ENCODE results near the gene BCAS1.
A peak's percentile ranks its signal among the peaks of the same experiment; 100 is the strongest.

The BCAS1 gene

DNA sequence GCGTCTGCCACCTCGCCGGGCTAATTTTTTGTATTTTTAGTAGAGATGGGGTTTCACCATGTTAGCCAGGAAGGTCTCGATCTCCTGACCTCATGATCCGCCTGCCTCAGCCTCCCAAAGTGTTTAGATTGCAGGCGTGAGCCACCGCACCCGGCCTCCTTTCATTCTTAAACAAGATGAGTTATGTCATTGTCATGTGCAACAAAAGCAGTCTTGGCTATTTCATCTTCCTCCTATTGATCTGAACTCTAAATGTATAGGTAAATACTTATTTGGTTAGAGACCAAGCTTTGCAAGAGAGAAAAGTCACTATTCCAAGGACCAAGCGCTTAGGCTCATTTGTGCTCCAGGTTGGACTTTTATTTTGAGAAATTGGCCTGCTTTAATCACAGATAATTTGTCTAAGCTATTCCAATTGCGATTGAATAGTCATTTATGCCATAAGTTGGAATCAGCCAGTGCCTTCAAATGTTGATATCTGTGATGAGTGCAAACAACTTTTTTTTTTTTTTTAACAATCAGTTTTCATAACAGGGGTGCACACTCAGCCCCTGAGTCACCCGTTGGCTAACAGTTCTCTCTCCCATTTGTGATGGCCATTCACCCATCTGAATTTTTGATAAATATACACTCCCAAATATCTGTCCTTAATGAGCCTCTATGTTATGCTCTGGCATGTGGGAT lies 167.3 kb downstream of the BCAS1 start:
- DNase-seq (ENCODE audit: low read depth), result no peak

GRCh38 chr20:53901497-53902096 lies 168.8 kb downstream of the BCAS1 start:
- no peak for DNase-seq (ENCODE audit: low read depth)

GRCh38 chr20:53901064-53901463 lies 169.3 kb downstream of the BCAS1 start:
- no peak for DNase-seq (ENCODE audit: low read depth)

DNA sequence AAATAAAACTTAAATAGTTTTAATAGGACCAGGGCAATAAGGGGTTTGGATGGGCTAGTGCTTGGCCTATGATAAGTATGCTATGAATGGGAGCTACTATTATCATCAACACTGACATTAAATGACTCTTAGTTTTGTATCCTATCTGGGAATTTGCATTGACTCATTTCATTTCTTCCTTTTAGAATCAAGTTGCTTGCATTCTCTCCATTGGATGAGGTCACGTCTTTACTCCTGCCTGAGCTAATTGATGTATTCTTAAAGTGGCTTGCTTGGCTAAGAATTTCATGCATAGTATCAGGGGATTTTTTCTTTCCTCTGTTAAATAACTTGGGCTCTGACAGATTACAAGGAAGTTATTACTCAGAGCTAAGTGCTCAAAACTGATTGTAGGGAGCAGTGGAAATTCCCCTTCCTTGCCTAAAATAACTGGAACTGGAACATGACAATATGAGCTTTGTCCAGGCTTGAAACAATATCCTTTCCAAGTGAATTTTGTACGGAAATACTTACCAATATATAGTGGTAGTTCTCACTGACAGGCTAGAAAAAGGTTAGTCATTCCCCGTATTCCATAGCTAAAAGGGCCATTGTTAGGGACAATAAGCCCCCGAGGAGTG lies 169.9 kb downstream of the BCAS1 start:
- no peak for DNase-seq (ENCODE audit: low read depth)

- peak; percentile 38 for DNase-seq (ENCODE audit: low read depth)
Observed at GRCh38 chr20:53899351-53900167, 170.8 kb downstream of the BCAS1 start.

GRCh38 chr20:53898556-53898931 lies 171.8 kb downstream of the BCAS1 start:
- no peak for DNase-seq (ENCODE audit: low read depth)

- DNase-seq (ENCODE audit: low read depth), result no peak
Observed at GRCh38 chr20:53897884-53898555, 172.4 kb downstream of the BCAS1 start.

- no peak for DNase-seq (ENCODE audit: low read depth)
Observed at GRCh38 chr20:53896647-53897046, 173.7 kb downstream of the BCAS1 start.

GRCh38 chr20:53896041-53896440 lies 174.4 kb downstream of the BCAS1 start:
- DNase-seq (ENCODE audit: low read depth), result no peak

DNA sequence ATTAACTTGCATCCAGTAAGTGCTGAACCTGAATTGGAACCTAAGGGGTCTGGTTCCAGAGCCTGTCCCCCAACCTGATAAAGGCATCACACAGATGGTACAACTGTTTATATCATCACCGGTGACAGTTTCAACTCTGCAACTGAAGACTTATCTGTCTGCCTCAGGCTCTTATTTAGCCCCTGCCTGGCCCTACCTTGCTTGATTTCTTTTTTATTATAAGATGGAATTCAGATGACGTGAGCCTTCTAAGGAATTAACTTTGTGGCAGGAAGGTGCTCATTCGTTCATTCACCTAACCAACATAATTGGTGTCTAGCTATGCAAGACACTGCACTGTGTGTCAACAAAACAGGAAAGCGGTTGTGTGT lies 175.0 kb downstream of the BCAS1 start:
- DNase-seq (ENCODE audit: low read depth), result no peak

DNA sequence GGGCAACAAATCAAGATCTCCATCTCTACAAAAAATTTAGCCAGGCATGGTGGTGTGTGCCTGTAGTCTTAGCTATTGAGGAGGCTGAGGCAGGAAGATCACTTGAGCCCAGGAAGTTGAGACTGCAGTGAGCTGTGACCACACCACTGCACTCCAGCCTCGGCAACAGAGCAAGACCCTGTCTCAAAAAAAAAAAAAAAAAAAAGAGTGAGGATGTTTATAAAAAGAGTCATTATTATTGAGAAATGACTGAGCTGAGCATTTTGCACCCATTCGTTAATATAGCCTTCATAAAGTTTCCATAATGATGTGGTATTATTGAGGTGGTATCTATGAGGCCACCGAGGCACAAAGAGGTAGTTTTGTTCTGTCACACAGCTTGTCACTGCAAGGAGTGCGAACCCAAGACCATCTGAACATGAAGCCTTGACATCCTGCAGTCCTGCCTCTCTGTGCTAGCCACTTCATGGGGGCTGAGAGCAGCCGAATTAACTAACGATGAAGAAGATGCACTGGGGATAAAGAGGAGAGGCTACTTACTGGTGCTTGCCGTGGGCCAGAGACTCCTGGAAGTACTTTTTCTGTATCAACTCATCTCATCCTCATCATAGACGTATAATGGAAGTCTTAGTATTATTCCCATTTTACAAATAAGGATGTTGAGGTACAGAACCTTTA lies 175.5 kb downstream of the BCAS1 start:
- DNase-seq (ENCODE audit: low read depth), result no peak
